Hepatocyte (in vitro differentiated cells): Measurements from ENCODE around the gene SKA3. TPM values are rescaled to one million over a fixed set of nuclear protein-coding genes. Genes with fewer than 3 reads are reported as not detected.

ENCODE experiments used
- DNase-seq: peaks from one replicate; pipeline ENCODE4 v3.0.0-alpha.2; 2016; ENCODE audit warnings: low spot score
- H2AFZ ChIP-seq: fragments of 200-600 bp; sonication (generic); 2 replicates; pipeline ENCODE4 v1.6.0; 2016; ENCODE audit warnings: antibody characterized with exemption, mild to moderate bottlenecking
- H3K27ac ChIP-seq: fragments of 200-600 bp; sonication (generic); 2 replicates; pipeline ENCODE4 v1.5.1; 2016; ENCODE audit warnings: mild to moderate bottlenecking
- H3K27me3 ChIP-seq: fragments of 200-600 bp; sonication (generic); 2 replicates; pipeline ENCODE4 v1.6.1; 2016
- H3K36me3 ChIP-seq: fragments of 200-600 bp; sonication (generic); replicated peaks from 2 replicates; pipeline ENCODE4 v1.5.1; 2016; ENCODE audit warnings: low read depth; ENCODE audit not compliant: insufficient read depth
- H3K4me1 ChIP-seq: fragments of 200-600 bp; sonication (generic); 2 replicates; pipeline ENCODE4 v1.5.1; 2016; ENCODE audit warnings: mild to moderate bottlenecking, moderate library complexity; ENCODE audit not compliant: insufficient read depth
- H3K4me2 ChIP-seq: fragments of 200-600 bp; sonication (generic); 2 replicates; pipeline ENCODE4 v1.6.0; 2016
- H3K4me3 ChIP-seq: fragments of 200-600 bp; sonication (generic); 2 replicates; pipeline ENCODE4 v1.5.1; 2016; ENCODE audit warnings: mild to moderate bottlenecking
- H3K79me2 ChIP-seq: fragments of 200-600 bp; sonication (generic); 2 replicates; pipeline ENCODE4 v1.6.0; 2017; ENCODE audit warnings: mild to moderate bottlenecking
- H3K9me2 ChIP-seq: fragments of 200-600 bp; sonication (generic); replicated peaks from 2 replicates; pipeline ENCODE4 v1.6.0; 2017; ENCODE audit warnings: mild to moderate bottlenecking; ENCODE audit not compliant: insufficient read depth
- H3K9me3 ChIP-seq: fragments of 200-600 bp; sonication (generic); 2 replicates; pipeline ENCODE4 v1.5.1; 2016; ENCODE audit warnings: low read depth, mild to moderate bottlenecking
- H4K20me1 ChIP-seq: fragments of 200-600 bp; sonication (generic); 2 replicates; pipeline ENCODE4 v1.6.0; 2016; ENCODE audit warnings: mild to moderate bottlenecking; ENCODE audit not compliant: insufficient read depth, poor library complexity, severe bottlenecking
- EZH2 ChIP-seq: fragments of 200-600 bp; sonication (generic); IDR thresholded peaks from 2 replicates; pipeline ENCODE4 v1.6.1; 2016; ENCODE audit warnings: antibody characterized with exemption, mild to moderate bottlenecking, borderline replicate concordance
- EZH2phosphoT487 ChIP-seq: fragments of 200-600 bp; sonication (generic); IDR thresholded peaks from one replicate; pipeline ENCODE4 v1.6.1; 2018; ENCODE audit warnings: antibody characterized with exemption, mild to moderate bottlenecking, low read depth, moderate library complexity; ENCODE audit not compliant: unreplicated experiment, severe bottlenecking
- WGBS: methylation state at CpG from one replicate; pipeline ENCODE4 v1.1.6; 2016; ENCODE audit warnings: low lambda C conversion rate; ENCODE audit errors: missing lambda C conversion rate; 5-methylcytosine and 5-hydroxymethylcytosine counted together
- polyA plus RNA-seq: library from polyadenylated mRNA; unstranded; fragments of >200 nt; fragmentation: Nextera tagmentation; extraction: Ambion mirVana; gene quantifications from 2 replicates; pipeline ENCODE4 v1.2.1, GENCODE V29; 2016
- total RNA-seq: library from RNA; depleted of rRNA; stranded (reverse); fragments of >200 nt; gene quantifications from 2 replicates; pipeline ENCODE4 v1.2.3, GENCODE V29; 2014
- TF ChIP-seq, protein P1 (sequence below): fragments of 200-600 bp; sonication (generic); IDR thresholded peaks from 2 replicates; pipeline ENCODE4 v1.5.1; 2016; ENCODE audit warnings: antibody characterized with exemption, mild to moderate bottlenecking; ENCODE audit not compliant: poor library complexity

The SKA3 gene
- total and polyA plus RNA-seq, 2 experiments from 2014 or later: 4.9 to 5.6 TPM

DNA sequence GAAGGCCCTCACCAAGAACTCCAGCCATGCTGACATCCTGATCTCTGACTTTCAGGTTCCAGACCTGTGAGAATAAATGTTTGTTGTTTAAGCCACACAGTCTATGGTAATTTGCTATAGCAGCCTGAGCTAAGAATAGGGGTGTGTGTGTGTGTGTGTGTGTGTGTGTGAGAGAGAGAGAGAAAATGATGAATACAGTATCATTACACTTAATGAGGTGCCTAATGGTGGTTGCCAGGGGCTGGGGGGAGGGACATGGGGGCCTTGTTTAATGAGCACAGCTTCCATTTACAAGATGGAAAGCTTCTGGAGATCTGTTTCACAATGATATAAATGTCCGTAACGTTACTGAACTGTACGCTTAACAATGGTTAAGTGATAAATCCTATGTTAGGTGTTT, 61.1 kb downstream of the SKA3 start:
- Histone ChIP-seq H2AFZ (no peak overlapping the region), H3K27ac (no peak overlapping the region), H3K9me3 (no peaks in the 10 kb centered on the region), H3K27me3 (no peaks in the 10 kb centered on the region), H3K4me1 (no peaks in the 10 kb centered on the region), H3K9me2 (no peaks in the 10 kb centered on the region), H3K4me2 (no peak overlapping the region), H3K36me3 (no peaks in the 10 kb centered on the region), H3K79me2 (no peaks in the 10 kb centered on the region), H3K4me3 (no peak overlapping the region), H4K20me1 (no peaks in the 10 kb centered on the region)
- no peak for DNase-seq
- TF ChIP-seq, protein P1, sequence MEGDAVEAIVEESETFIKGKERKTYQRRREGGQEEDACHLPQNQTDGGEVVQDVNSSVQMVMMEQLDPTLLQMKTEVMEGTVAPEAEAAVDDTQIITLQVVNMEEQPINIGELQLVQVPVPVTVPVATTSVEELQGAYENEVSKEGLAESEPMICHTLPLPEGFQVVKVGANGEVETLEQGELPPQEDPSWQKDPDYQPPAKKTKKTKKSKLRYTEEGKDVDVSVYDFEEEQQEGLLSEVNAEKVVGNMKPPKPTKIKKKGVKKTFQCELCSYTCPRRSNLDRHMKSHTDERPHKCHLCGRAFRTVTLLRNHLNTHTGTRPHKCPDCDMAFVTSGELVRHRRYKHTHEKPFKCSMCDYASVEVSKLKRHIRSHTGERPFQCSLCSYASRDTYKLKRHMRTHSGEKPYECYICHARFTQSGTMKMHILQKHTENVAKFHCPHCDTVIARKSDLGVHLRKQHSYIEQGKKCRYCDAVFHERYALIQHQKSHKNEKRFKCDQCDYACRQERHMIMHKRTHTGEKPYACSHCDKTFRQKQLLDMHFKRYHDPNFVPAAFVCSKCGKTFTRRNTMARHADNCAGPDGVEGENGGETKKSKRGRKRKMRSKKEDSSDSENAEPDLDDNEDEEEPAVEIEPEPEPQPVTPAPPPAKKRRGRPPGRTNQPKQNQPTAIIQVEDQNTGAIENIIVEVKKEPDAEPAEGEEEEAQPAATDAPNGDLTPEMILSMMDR: no peak
- TF ChIP-seq EZH2: no peak
- no peak for TF ChIP-seq EZH2phosphoT487
- 66% methylated on average over 3 of the region's 3 CpGs for WGBS

DNA sequence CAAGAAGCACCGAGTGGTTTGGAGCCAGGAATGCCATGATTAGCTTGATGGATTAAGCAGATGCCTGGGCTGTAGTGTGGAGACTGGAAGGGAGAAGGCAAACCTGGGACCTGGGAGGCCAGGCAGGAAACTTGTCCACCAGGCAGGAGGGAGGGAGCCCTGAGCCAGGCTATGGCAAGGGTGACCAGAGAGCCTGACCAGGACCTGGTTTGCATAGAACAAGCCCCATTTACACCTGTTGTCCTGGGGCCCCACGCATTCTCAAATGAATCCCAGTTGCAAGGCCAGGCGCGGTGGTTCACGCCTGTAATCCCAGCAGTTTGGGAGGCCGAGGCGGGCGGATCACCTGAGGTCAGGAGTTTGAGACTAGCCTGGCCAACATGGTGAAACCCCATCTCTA, 64.8 kb downstream of the SKA3 start:
- no peak for DNase-seq
- Histone ChIP-seq H3K27me3 (no peaks in the 10 kb centered on the region), H3K4me3 (no peak overlapping the region), H2AFZ (no peak overlapping the region), H3K4me1 (no peaks in the 10 kb centered on the region), H4K20me1 (no peaks in the 10 kb centered on the region), H3K4me2 (no peak overlapping the region), H3K27ac (no peak overlapping the region), H3K79me2 (no peaks in the 10 kb centered on the region), H3K9me3 (no peaks in the 10 kb centered on the region), H3K36me3 (no peaks in the 10 kb centered on the region), H3K9me2 (no peaks in the 10 kb centered on the region)
- TF ChIP-seq EZH2phosphoT487 (no peak), EZH2 (no peak)
- TF ChIP-seq, protein P1: no peak
- WGBS: 81% methylated on average over 8 of the region's 8 CpGs

- Histone ChIP-seq H3K9me3 (no peaks in the 10 kb centered on the region), H3K4me3 (no peak overlapping the region), H3K9me2 (no peaks in the 10 kb centered on the region), H2AFZ (no peak overlapping the region), H3K4me2 (no peak overlapping the region), H3K79me2 (no peaks in the 10 kb centered on the region), H3K36me3 (no peaks in the 10 kb centered on the region), H3K27ac (no peak overlapping the region), H3K4me1 (no peaks in the 10 kb centered on the region), H4K20me1 (no peaks in the 10 kb centered on the region), H3K27me3 (no peaks in the 10 kb centered on the region)
- TF ChIP-seq, protein P1: no peak
- no peak for TF ChIP-seq EZH2
- no peak for TF ChIP-seq EZH2phosphoT487
- 90% methylated on average over 7 of the region's 7 CpGs for WGBS
- no peak for DNase-seq
Observed at GRCh38 chr13:21109168-21109567, 67.2 kb downstream of the SKA3 start.

GRCh38 chr13:21106089-21106488, 70.3 kb downstream of the SKA3 start:
- 54% methylated on average over 4 of the region's 4 CpGs for WGBS
- TF ChIP-seq EZH2 (no peak), EZH2phosphoT487 (no peak)
- TF ChIP-seq, protein P1: no peak
- no peak overlapping the region for H3K27ac ChIP-seq

More at GRCh38 chr13:21106089-21106488, 70.3 kb downstream of the SKA3 start:
- H3K9me3 ChIP-seq: no peaks in the 10 kb centered on the region
- no peaks in the 10 kb centered on the region for H3K9me2 ChIP-seq
- H3K27me3 ChIP-seq: no peaks in the 10 kb centered on the region
- no peaks in the 10 kb centered on the region for H3K4me1 ChIP-seq
- DNase-seq: no peak
- no peaks in the 10 kb centered on the region for H3K79me2 ChIP-seq
- H3K4me3 ChIP-seq: no peak overlapping the region
- H2AFZ ChIP-seq: no peak overlapping the region
- no peak overlapping the region for H3K4me2 ChIP-seq
- no peaks in the 10 kb centered on the region for H4K20me1 ChIP-seq
- H3K36me3 ChIP-seq: no peaks in the 10 kb centered on the region
